A549 (cell line): Measurements from ENCODE around the gene TJP1. TPM values are rescaled to one million over a fixed set of nuclear protein-coding genes. Genes with fewer than 3 reads are reported as not detected.
"Not testable (repeated sequence)": the region's sequence is repeated elsewhere in the genome, so short reads cannot be mapped to it uniquely, and the experiment has no call there.

Source experiments
- ATAC-seq, 2 experiments: fragments of 200-7000 bp in 1 of 2; fragments of >200 bp in 1 of 2; cut with Nextera tagmentation in 1 of 2; cut with Tn5 transposase in 1 of 2; 3 replicates each; pipeline versions ENCODE4 v1.8.0 to v1.9.1; 2018 to 2020; ENCODE audit warnings: mild to moderate bottlenecking in 1 of 2, moderate library complexity in 1 of 2
- CTCF ChIA-PET: fragments of 300-600 bp; sonication (Branson Sonifier 250); formaldehyde crosslinking; extraction: SDS; loops from one replicate; lab custom pipeline; 2021; ENCODE audit warnings: antibody characterized with exemption, inconsistent platforms; lab: Yijun Ruan, JAX
- POLR2A ChIA-PET: fragments of 350-600 bp; formaldehyde crosslinking; extraction: SDS; loops from one replicate; lab custom pipeline; 2021; ENCODE audit warnings: antibody characterized with exemption, inconsistent platforms; lab: Yijun Ruan, JAX
- DNase-seq, 2 experiments: peaks; one replicate each; pipeline versions ENCODE4 v3.0.0 to v3.0.0-alpha.2; 2011 to 2016; ENCODE audit warnings: low read depth in 1 of 2, low spot score in 1 of 2
- FAIRE-seq: peaks from 2 replicates; lab custom pipeline; 2011; peaks lifted over from hg19 to GRCh38; lab: Jason Lieb, UNC
- H3K27ac ChIP-seq, 2 experiments: fragments of >200 bp; sonication (Bioruptor Twin); formaldehyde crosslinking; 3 replicates each; pipeline ENCODE4 v1.5.1; 2016 to 2017
- H3K4me1 ChIP-seq: fragments of >200 bp; sonication (Bioruptor Twin); formaldehyde crosslinking; 3 replicates; pipeline ENCODE4 v1.6.1; 2016
- H3K4me2 ChIP-seq: fragments of >200 bp; sonication (Bioruptor Twin); formaldehyde crosslinking; 3 replicates; pipeline ENCODE4 v1.6.1; 2016
- H3K4me3 ChIP-seq: fragments of >200 bp; sonication (Bioruptor Twin); formaldehyde crosslinking; 3 replicates; pipeline ENCODE4 v1.5.1; 2016
- H3K9me3 ChIP-seq: fragments of >200 bp; sonication (Bioruptor Twin); formaldehyde crosslinking; 3 replicates; pipeline ENCODE4 v1.6.1; 2016
- ATOH8 ChIP-seq: fragments of 250-450 bp; sonication (Bioruptor Pico); IDR thresholded peaks from 2 replicates; pipeline ENCODE4 v1.5.0; 2020; ENCODE audit warnings: low read depth, mild to moderate bottlenecking, moderate library complexity
- CBX2 ChIP-seq: fragments of 200-600 bp; sonication (generic); IDR thresholded peaks from 2 replicates; pipeline ENCODE4 v1.6.1; 2016; ENCODE audit warnings: low read depth, mild to moderate bottlenecking, borderline replicate concordance
- CEBPB ChIP-seq, 2 experiments: fragments of >200 bp in 1 of 2; sonication (Bioruptor Twin) in 1 of 2; formaldehyde crosslinking in 1 of 2; IDR thresholded peaks; 2 replicates each; pipeline ENCODE4 v1.6.1; 2012 to 2016
- CHD2 ChIP-seq: fragments of 150-350 bp; IDR thresholded peaks from 2 replicates; pipeline ENCODE4 v1.6.1; 2014; ENCODE audit warnings: low read length; ENCODE audit not compliant: partially characterized antibody
- CTCF ChIP-seq: fragments of >200 bp; sonication (Bioruptor Twin); formaldehyde crosslinking; IDR thresholded peaks from 3 replicates; pipeline ENCODE4 v1.5.1; 2016
- E2F6 ChIP-seq: IDR thresholded peaks from 2 replicates; pipeline ENCODE4 v1.6.1; 2012; ENCODE audit warnings: low read depth, borderline replicate concordance
- FOSB ChIP-seq: fragments of 250-450 bp; sonication (Bioruptor Pico); IDR thresholded peaks from 2 replicates; pipeline ENCODE4 v1.5.0; 2020; ENCODE audit warnings: mild to moderate bottlenecking, moderate library complexity
- FOSL2 ChIP-seq, 2 experiments: fragments of 450-650 bp in 1 of 2; fragments of >200 bp in 1 of 2; sonication (Bioruptor Twin) in 1 of 2; formaldehyde crosslinking; IDR thresholded peaks; 2 replicates each; pipeline versions ENCODE4 v1.5.0 to v1.6.1; 2016 to 2020; ENCODE audit warnings: mild to moderate bottlenecking in 1 of 2, moderate library complexity in 1 of 2
- GATA3 ChIP-seq: IDR thresholded peaks from 2 replicates; pipeline ENCODE4 v1.6.1; 2012; ENCODE audit warnings: borderline replicate concordance
- HES2 ChIP-seq: fragments of >200 bp; sonication (Bioruptor Twin); formaldehyde crosslinking; IDR thresholded peaks from 2 replicates; pipeline ENCODE4 v1.6.1; 2016
- JUNB ChIP-seq: fragments of >200 bp; sonication (Bioruptor Twin); formaldehyde crosslinking; IDR thresholded peaks from 2 replicates; pipeline ENCODE4 v1.6.1; 2016
- KDM1A ChIP-seq: fragments of 200-600 bp; sonication (generic); IDR thresholded peaks from 2 replicates; pipeline ENCODE4 v1.6.1; 2016; ENCODE audit warnings: low read depth, mild to moderate bottlenecking
- NFE2L2 ChIP-seq: fragments of 150-350 bp; conservative IDR thresholded peaks from 2 replicates; pipeline ENCODE4 v1.6.1; 2014; ENCODE audit warnings: low read length
- POLR2AphosphoS2 ChIP-seq: conservative IDR thresholded peaks from 2 replicates; pipeline ENCODE4 v1.6.1; 2012; ENCODE audit warnings: low read length, improper control_type of control experiment, inconsistent platforms
- RAD21 ChIP-seq, 2 experiments: fragments of >200 bp in 1 of 2; sonication (Bioruptor Twin) in 1 of 2; formaldehyde crosslinking in 1 of 2; IDR thresholded peaks in 1 of 2; conservative IDR thresholded peaks in 1 of 2; 2 replicates in 1 of 2; 3 replicates in 1 of 2; pipeline ENCODE4 v1.6.1; 2012 to 2018; ENCODE audit warnings: inconsistent platforms in 1 of 2
- RFX5 ChIP-seq: fragments of 450-650 bp; IDR thresholded peaks from 2 replicates; pipeline ENCODE4 v1.7.1; 2014; ENCODE audit warnings: antibody characterized with exemption, mild to moderate bottlenecking, moderate library complexity
- USF2 ChIP-seq: fragments of 450-650 bp; IDR thresholded peaks from 2 replicates; pipeline ENCODE4 v1.6.1; 2014; ENCODE audit warnings: antibody characterized with exemption
- ZNF302 ChIP-seq: fragments of 250-450 bp; sonication (Bioruptor Pico); IDR thresholded peaks from 2 replicates; pipeline ENCODE4 v1.9.0; 2021; ENCODE audit warnings: inconsistent platforms, mild to moderate bottlenecking, moderate library complexity
- WGBS: methylation state at CpG from one replicate; pipeline ENCODE4 v1.1.6; 2017; ENCODE audit errors: missing lambda C conversion rate; 5-methylcytosine and 5-hydroxymethylcytosine counted together
- polyA plus RNA-seq, 4 experiments: library from polyadenylated mRNA; depleted of rRNA in 3 of 4; stranded (reverse); fragments of >200 nt; fragmentation: RNase III in 1 of 4; extraction: RNeasy Plus Mini Kit Qiagen cat#74134 plus additional on column Dnase treatment in 1 of 4; gene quantifications; 2 replicates in 3 of 4; 3 replicates in 1 of 4; pipeline ENCODE4 v1.2.3, GENCODE V29; 2011 to 2017

TJP1 gene
- polyA plus RNA-seq, 2 of the 4 experiments (the other 2 are of a cell fraction): 55.0 to 179 TPM

GRCh38 chr15:29785642-29786041 lies 36.6 kb downstream of the TJP1 start:
- ATAC-seq (0 out of 6 replicates have a peak, but pooled peaks of 1 of the 2 experiments have one; percentile 21), FAIRE-seq (peak; percentile 89), DNase-seq (no peak)
- no peak overlapping the region for H3K4me2 ChIP-seq
- H3K9me3 ChIP-seq: 0 out of 3 replicates have a peak, but pooled peaks cover 4% of the 10 kb centered on the region
- no peak overlapping the region for H3K27ac ChIP-seq
- ChIA-PET CTCF (interaction anchor here (0.6 kb wide), 1 partner anchor 141 kb away, joined by 3 read pairs; no protein-coding TSS in a partner anchor), POLR2A (no interaction called here)
- H3K4me1 ChIP-seq: peaks cover 40% of the 10 kb centered on the region
- TF ChIP-seq HES2 (no peak), KDM1A (no peak), POLR2AphosphoS2 (no peak), E2F6 (no peak), ATOH8 (CRISPR knock-in tag) (no peak), RFX5 (no peak), CEBPB (IDR thresholded peaks at IDR 0.05) (no peak), NFE2L2 (no peak)
- no peak overlapping the region for H3K4me3 ChIP-seq
- WGBS: 84% methylated on average over 1 of the region's 1 CpG

GRCh38 chr15:29785136-29785535 lies 37.1 kb downstream of the TJP1 start:
- H3K4me3 ChIP-seq: no peak overlapping the region
- WGBS: 93% methylated on average over 2 of the region's 2 CpGs
- H3K4me1 ChIP-seq: peaks cover 40% of the 10 kb centered on the region
- ATAC-seq (no peak), DNase-seq (no peak), FAIRE-seq (no peak)
- TF ChIP-seq USF2 (no peak), FOSB (CRISPR knock-in tag) (no peak), ZNF302 (no peak), JUNB (no peak), GATA3 (no peak), POLR2AphosphoS2 (no peak), RAD21 (conservative IDR thresholded peaks at IDR 0.05 in 1 of 2, IDR thresholded peaks at IDR 0.05 in 1 of 2) (no peak), KDM1A (no peak), RFX5 (no peak), CBX2 (no peak), CHD2 (no peak)
- ChIA-PET POLR2A (no interaction called here), CTCF (interaction anchor here (0.6 kb wide), 1 partner anchor 142 kb away, joined by 3 read pairs; no protein-coding TSS in a partner anchor)
- no peak overlapping the region for H3K4me2 ChIP-seq
- H3K9me3 ChIP-seq: 0 out of 3 replicates have a peak, but pooled peaks cover 8% of the 10 kb centered on the region
- no peak overlapping the region for H3K27ac ChIP-seq

GRCh38 chr15:29784413-29784812 lies 37.9 kb downstream of the TJP1 start:
- FAIRE-seq (no peak), ATAC-seq (no peak), DNase-seq (no peak)
- 0 out of 2 replicates have a peak, but pooled peaks have one; percentile 12 for TF ChIP-seq FOSL2 (IDR thresholded peaks at IDR 0.05)
- TF ChIP-seq FOSL2 (CRISPR knock-in tag; IDR thresholded peaks at IDR 0.05): peak; percentile 64
- TF ChIP-seq CTCF: no peak
- Histone ChIP-seq H3K4me2 (0 out of 3 replicates have a peak overlapping the region, but pooled peaks have one; percentile 4), H3K27ac (peak overlapping the region in 1 of 2 experiments; percentile 11; a peak in 1 of 6 replicates), H3K4me3 (no peak overlapping the region), H3K9me3 (0 out of 3 replicates have a peak, but pooled peaks cover 9% of the 10 kb centered on the region), H3K4me1 (peaks cover 33% of the 10 kb centered on the region)
- ChIA-PET CTCF (no interaction called here), POLR2A (no interaction called here)
- 63% methylated on average over 7 of the region's 7 CpGs for WGBS

GRCh38 chr15:29782816-29783215 lies 39.5 kb downstream of the TJP1 start:
- DNase-seq, FAIRE-seq, ATAC-seq, H3K27ac ChIP-seq, H3K4me2 ChIP-seq, POLR2A ChIA-PET, H3K9me3 ChIP-seq, H3K4me3 ChIP-seq: not testable (repeated sequence)
- 73% methylated on average over 8 of the region's 8 CpGs for WGBS
- peaks cover 29% of the 10 kb centered on the region for H3K4me1 ChIP-seq
- CTCF ChIA-PET: interaction anchor here (3.0 kb wide), 1 partner anchor 143 kb away, joined by 9 read pairs; no protein-coding TSS in a partner anchor
